GM18907 (cell line): ENCODE measurements around the gene MYO3B.
"Not testable (repeated sequence)": the region's sequence is repeated elsewhere in the genome, so short reads cannot be mapped to it uniquely, and the experiment has no call there.

ENCODE experiments used
- ATAC-seq: cut with Tn5 transposase; IDR thresholded peaks from one replicate; pipeline ENCODE4 v1.9.1; 2021; ENCODE audit warnings: mild to moderate bottlenecking, moderate library complexity; ENCODE audit not compliant: unreplicated experiment

The MYO3B gene

GRCh38 chr2:170255971-170256370 is 78.0 kb downstream of the MYO3B start:
- ATAC-seq: no peak

GRCh38 chr2:170258382-170258781 is 80.4 kb downstream of the MYO3B start:
- ATAC-seq: no peak

DNA sequence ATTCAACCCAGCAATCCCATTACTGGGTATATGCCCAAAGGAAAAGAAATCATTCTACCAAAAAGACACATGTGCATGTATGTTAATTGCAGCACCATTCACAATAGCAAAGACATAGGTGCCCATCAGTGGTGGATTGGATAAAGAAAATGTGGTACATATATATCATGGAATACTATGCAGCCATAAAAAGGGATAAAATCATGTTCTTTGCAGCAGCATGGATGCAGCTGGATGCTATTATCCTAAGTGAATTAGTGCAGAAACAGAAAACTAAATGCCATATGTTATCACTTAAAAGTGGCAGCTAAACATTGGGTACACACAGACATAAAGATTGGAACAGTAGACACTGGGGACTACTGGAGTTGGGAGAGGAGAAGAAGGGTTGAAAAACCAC is 82.2 kb downstream of the MYO3B start:
- no peak for ATAC-seq

GRCh38 chr2:170261566-170261965 is 83.6 kb downstream of the MYO3B start:
- no peak for ATAC-seq

GRCh38 chr2:170262343-170262742 is 84.4 kb downstream of the MYO3B start:
- ATAC-seq: no peak

DNA sequence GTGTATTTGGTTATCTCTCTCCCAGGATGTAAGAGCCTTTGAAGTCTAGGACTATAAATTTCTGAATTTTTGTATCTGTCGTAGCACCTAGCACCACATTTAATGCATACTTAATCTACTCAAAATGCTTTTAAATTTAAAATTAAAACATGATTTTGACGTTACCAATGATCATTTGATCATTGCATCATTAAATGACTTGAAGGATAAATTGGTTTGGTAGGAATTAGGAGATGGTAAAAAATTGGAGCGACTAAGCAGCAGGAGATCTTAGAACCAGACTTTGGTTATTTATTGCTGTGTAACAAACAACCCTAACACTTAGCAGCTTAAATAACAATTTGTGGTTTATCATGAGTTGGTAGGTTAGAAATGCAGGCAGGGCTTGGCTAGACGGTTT is 84.9 kb downstream of the MYO3B start:
- ATAC-seq: no peak

DNA sequence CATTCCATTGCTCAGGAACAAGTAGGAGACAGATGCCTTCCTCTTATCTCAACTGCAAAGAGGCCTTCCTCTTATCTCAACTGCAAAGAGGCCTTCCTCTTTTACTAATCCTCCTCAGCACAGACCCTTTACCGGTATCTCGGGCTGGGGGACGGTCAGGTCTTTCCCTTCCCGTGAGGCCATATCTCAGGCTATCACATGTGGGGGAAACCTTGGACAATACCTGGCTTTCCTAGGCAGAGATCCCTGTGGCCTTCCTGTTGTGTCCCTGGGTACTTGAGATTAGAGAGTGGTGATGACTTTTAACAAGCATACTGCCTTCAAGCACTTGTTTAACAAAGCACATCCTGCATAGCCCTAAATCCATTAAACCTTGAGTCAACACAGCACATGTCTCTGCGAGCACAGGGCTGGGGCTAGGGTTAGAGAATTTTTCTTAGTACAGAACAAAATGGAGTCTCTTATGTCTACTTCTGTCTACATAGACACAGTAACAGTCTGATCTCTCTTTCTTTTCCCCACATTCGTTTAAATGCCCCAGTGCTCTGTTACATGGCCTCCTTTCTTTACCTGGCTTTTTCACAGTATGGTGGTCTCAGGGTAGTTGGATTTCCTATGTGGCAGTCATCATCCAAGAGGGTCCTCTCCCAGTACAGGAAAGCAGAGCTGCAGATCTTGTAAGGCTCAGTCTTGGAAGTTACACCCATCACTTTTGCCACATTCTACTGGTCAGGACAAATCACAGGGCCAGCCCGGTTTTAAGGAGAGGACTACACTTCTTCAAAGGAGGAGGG is 86.0 kb downstream of the MYO3B start:
- not testable (repeated sequence) for ATAC-seq

GRCh38 chr2:170264522-170264860 is 86.5 kb downstream of the MYO3B start:
- no peak for ATAC-seq

- ATAC-seq: no peak
Measured at GRCh38 chr2:170264865-170265264, 86.9 kb downstream of the MYO3B start.

- ATAC-seq: no peak
Measured at GRCh38 chr2:170265321-170265720, 87.4 kb downstream of the MYO3B start.

DNA sequence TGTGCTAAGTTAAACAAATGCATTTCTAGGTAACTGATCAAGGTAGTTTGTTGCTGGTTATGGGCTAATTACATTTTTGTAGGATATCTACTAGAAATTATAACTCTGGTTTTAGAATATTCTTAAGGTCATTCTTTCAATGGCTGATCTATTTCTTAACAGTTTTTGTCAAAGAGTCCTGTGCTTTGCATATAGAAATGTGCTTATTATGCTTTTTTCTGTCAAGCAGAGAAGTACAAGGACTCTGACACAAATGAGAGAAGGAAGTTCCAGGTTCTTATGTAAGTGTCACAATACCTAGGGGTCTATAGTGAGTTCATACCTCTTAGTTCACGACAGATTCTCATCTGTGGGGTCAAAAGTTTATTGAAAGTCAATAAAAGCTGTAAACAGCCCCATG is 88.4 kb downstream of the MYO3B start:
- ATAC-seq: no peak

GRCh38 chr2:170267071-170267470 is 89.1 kb downstream of the MYO3B start:
- no peak for ATAC-seq

GRCh38 chr2:170270278-170270864 is 92.4 kb downstream of the MYO3B start:
- ATAC-seq: no peak

- ATAC-seq: no peak
Measured at GRCh38 chr2:170271340-170271739, 93.4 kb downstream of the MYO3B start.

DNA sequence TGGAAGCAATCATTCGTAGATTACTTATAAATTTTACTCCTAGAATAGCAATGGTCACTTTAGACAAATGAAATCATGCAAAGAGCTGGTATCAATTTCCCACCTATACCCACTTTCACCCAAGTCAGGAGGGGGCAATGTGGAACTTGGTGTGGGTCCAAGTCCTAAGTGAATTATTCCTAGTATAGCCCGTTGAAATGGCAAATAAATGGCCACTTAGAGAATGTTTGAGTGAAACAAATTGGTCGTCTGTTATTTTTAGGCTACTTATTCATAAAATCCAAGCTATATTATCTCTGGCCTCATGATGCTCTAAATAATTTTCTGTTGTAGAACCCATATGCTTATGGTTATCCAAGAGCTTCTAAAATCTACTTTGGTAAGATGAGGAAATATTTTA is 98.1 kb downstream of the MYO3B start:
- ATAC-seq: no peak

DNA sequence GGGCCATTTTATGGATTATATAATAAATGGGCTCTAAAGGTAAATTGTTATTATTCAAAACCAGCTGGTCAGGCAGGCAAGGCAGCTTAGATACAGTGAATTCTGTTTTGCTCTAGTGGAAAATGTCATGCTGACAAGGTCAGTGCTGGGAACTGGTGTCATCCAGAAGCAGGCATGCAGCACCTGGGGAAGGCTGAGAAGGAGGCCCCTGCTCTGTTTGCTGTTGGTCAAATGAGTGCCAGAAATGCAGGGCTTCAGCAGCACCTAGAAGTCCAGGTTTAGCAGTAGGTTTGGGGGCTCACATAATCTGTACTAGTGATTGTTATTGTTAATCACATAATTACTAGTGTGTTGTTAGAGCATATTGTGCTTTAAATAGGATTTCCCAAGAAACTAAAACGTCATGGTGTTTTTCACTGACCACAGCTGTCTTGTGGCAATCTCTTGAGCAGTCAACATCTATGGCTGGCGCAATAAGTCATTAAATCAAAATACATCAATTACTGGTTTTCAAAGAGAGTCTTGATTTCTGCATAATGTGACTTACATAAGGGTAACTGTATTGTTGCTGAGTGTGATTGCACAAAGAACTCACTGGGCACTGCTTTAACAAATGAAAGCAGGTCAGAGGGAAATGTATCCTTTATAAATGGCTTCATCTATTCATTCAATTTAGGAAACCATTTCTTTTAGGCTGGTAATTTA is 99.1 kb downstream of the MYO3B start:
- ATAC-seq: no peak

DNA sequence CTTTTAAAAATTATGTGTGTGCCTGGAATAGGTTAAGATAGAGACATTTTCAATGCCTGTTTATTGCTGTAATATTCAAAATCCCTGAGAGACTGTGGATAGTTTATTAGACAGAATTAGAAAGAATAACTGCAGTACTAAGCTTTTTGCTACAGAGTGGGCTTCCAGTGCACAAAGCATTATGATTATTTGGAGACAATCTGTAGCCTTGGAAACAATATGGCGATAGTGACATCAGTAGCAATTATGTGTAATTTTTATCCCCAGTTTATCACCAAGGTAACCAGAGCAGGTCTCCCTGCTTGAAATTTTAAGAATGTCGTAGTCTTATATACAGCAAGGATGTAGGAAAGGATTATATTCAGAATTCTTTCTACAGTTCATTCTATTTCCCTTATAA is 100.0 kb downstream of the MYO3B start:
- ATAC-seq: no peak

DNA sequence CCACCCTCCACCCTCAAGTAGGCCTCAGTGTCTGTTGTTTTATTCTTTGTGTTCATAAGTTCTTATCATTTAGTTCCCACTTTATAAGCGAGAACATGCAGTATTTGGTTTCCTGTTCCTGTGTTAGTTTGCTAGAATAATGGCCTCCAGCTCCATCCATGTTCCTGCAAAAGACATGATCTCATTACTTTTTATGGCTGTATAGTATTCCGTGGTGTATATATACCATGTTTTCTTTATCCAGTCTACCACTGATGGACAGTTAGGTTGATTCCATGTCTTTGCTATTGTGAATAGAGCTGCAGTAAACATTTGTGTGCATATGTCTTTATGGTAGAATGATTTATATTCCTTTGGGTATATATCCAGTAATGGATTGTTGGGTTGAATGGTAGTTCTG is 101.7 kb downstream of the MYO3B start:
- ATAC-seq: not testable (repeated sequence)

DNA sequence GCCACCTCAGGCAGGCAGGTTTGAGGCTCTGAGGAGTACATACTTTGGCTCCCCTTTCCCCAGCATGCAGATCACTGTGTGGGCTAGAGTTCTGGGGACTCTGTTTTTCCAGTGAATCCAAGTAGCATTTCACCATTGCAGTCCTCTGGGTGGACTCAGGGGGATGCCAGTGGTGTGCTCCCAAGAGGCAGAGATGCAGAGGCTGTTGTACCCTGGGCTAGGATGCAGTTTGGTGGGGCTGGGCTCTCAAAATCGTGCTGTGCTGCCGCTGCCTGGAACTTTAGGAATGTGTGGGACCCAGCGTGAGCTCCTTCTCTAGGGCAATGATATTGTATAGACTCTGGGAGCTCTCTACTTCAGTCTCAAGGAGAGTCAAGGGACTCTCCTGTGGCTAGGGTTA is 104.9 kb downstream of the MYO3B start:
- no peak for ATAC-seq

GRCh38 chr2:170284205-170284604 is 106.3 kb downstream of the MYO3B start:
- no peak for ATAC-seq

DNA sequence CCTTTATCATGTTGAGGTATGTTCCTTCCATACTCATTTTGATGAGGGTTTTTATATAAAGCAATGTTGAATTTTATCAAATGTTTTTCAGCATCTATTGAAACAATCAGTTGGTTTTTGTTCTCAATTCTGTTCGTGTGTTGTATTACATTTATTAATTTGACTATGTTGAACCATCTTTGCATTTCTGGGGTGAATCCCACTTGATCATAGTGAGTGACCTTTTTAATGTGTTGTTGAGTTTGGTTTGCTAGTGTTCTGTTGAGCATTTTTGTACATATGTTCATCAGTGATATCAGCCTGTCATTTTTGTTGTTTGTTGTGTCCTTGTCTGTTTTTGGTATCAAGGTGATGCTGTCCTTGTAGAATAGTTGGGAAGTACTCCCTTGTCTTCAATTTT is 110.9 kb downstream of the MYO3B start:
- no peak for ATAC-seq

- ATAC-seq: no peak
Measured at GRCh38 chr2:170291474-170291873, 113.5 kb downstream of the MYO3B start.
